ENCODE results near the gene FREM1.
A peak's percentile ranks its signal among the peaks of the same experiment; 100 is the strongest.
"Not testable (repeated sequence)": the region's sequence is repeated elsewhere in the genome, so short reads cannot be mapped to it uniquely, and the experiment has no call there.

Gene FREM1

GRCh38 chr9:14909961-14910805, at the start of gene FREM1:
TSS of gene FREM1 (minus strand) at chr9:14910428. CDS start at chr9:14868977, 41,451 bp downstream.
- FAIRE-seq, result no peak

- no peak for FAIRE-seq
These were observed 48.8 kb upstream of the FREM1 start for GRCh38 chr9:14958989-14959388.

- no peak for FAIRE-seq
These were observed 46.9 kb upstream of the FREM1 start for GRCh38 chr9:14957109-14957508.

GRCh38 chr9:14956208-14956607, 46.0 kb upstream of the FREM1 start:
- no peak for FAIRE-seq

- no peak for FAIRE-seq
These were observed 35.1 kb upstream of the FREM1 start for GRCh38 chr9:14945351-14945750.

GRCh38 chr9:14941501-14942405, 31.5 kb upstream of the FREM1 start:
- no peak for FAIRE-seq

GRCh38 chr9:14939378-14939777, 29.1 kb upstream of the FREM1 start:
- no peak for FAIRE-seq

GRCh38 chr9:14937216-14937615, 27.0 kb upstream of the FREM1 start:
- peak; percentile 75 for FAIRE-seq

GRCh38 chr9:14936491-14936890, 26.3 kb upstream of the FREM1 start:
- FAIRE-seq, result no peak

- FAIRE-seq, result peak; percentile 99
These were observed 25.7 kb upstream of the FREM1 start for GRCh38 chr9:14935964-14936363.

GRCh38 chr9:14935106-14935751, 25.0 kb upstream of the FREM1 start:
- FAIRE-seq, result no peak

GRCh38 chr9:14932641-14933040, 22.4 kb upstream of the FREM1 start:
- FAIRE-seq, result no peak

GRCh38 chr9:14932231-14932630, 22.0 kb upstream of the FREM1 start:
- FAIRE-seq, result peak; percentile 97

- FAIRE-seq, result no peak
These were observed 16.9 kb upstream of the FREM1 start for GRCh38 chr9:14926941-14927624.

- FAIRE-seq, result peak; percentile 26
These were observed 14.3 kb upstream of the FREM1 start for GRCh38 chr9:14924230-14925219.

GRCh38 chr9:14923701-14924100, 13.5 kb upstream of the FREM1 start:
- no peak for FAIRE-seq

- not testable (repeated sequence) for FAIRE-seq
These were observed 10.6 kb upstream of the FREM1 start for GRCh38 chr9:14920805-14921204.

- FAIRE-seq, result no peak
These were observed 3.1 kb upstream of the FREM1 start for GRCh38 chr9:14913366-14913765.

- no peak for FAIRE-seq
These were observed 2.6 kb upstream of the FREM1 start for GRCh38 chr9:14912859-14913258.

- no peak for FAIRE-seq
These were observed 818 bp upstream of the FREM1 start for GRCh38 chr9:14911046-14911445.

- no peak for FAIRE-seq
These were observed 647 bp downstream of the FREM1 start for GRCh38 chr9:14909601-14909960.
